GM12878 (cell line): Measurements from ENCODE around the gene REXO1. TPM values are rescaled to one million over a fixed set of nuclear protein-coding genes. Genes with fewer than 3 reads are reported as not detected.

Experiments
- ATAC-seq: fragments of 200-7000 bp; cut with Tn5 transposase; 3 replicates; pipeline ENCODE4 v1.9.1; 2020; ENCODE audit warnings: mild to moderate bottlenecking, moderate library complexity
- BruUV-seq: library from RNA; stranded (reverse); fragments of 400-500 nt; replicated peaks from 2 replicates; lab custom pipeline; 2021; lab: Mats Ljungman, UMichigan
- CTCF ChIA-PET: fragments of 300-600 bp; sonication (Branson Sonifier 250); formaldehyde crosslinking; extraction: SDS; loops from one replicate; lab custom pipeline; 2021; ENCODE audit warnings: inconsistent platforms; lab: Yijun Ruan, JAX
- POLR2A ChIA-PET: fragments of 350-600 bp; formaldehyde crosslinking; extraction: SDS; loops from one replicate; lab custom pipeline; 2021; ENCODE audit warnings: inconsistent platforms; lab: Charles Lee
- RAD21 ChIA-PET: fragments of 300-600 bp; sonication (Branson Sonifier 250); formaldehyde crosslinking; loops from one replicate; lab custom pipeline; 2023; ENCODE audit warnings: antibody characterized with exemption; ENCODE audit not compliant: unreplicated experiment; lab: Charles Lee
- SMC1A ChIA-PET: fragments of 300-600 bp; sonication (Branson Sonifier 250); formaldehyde crosslinking; loops from one replicate; lab custom pipeline; 2023; ENCODE audit not compliant: unreplicated experiment, uncharacterized antibody; lab: Charles Lee
- DNase-seq: peaks from one replicate; pipeline ENCODE4 v3.0.0-alpha.2; 2011; ENCODE audit warnings: low read depth, low spot score
- FAIRE-seq: peaks from 3 replicates; lab custom pipeline; 2011; peaks lifted over from hg19 to GRCh38; lab: Jason Lieb, UNC
- H2AFZ ChIP-seq: 2 replicates; pipeline ENCODE4 v1.6.0; 2011; ENCODE audit warnings: low read depth, low read length, control low read depth; ENCODE audit not compliant: control insufficient read depth
- H3K27ac ChIP-seq: 2 replicates; pipeline ENCODE4 v1.5.1; 2011; ENCODE audit warnings: control low read depth; ENCODE audit not compliant: control insufficient read depth, insufficient read depth
- H3K27me3 ChIP-seq, 2 experiments: replicated peaks in 1 of 2; 2 replicates each; pipeline versions ENCODE4 v1.6.0 to v1.6.1; 2011; ENCODE audit warnings: low read length in 1 of 2; ENCODE audit not compliant: control insufficient read depth in 2 of 2, insufficient read depth in 2 of 2
- H3K36me3 ChIP-seq, 2 experiments: 2 replicates each; pipeline ENCODE4 v1.5.1; 2011; ENCODE audit warnings: low read length in 1 of 2; ENCODE audit not compliant: control insufficient read depth in 2 of 2, insufficient read depth in 2 of 2
- H3K4me1 ChIP-seq: 2 replicates; pipeline ENCODE4 v1.6.1; 2011; ENCODE audit warnings: mild to moderate bottlenecking, low read length, moderate library complexity, mixed read lengths; ENCODE audit not compliant: control insufficient read depth, insufficient read depth
- H3K4me2 ChIP-seq: 2 replicates; pipeline ENCODE4 v1.6.0; 2011; ENCODE audit warnings: control low read depth; ENCODE audit not compliant: control insufficient read depth, insufficient read depth
- H3K4me3 ChIP-seq: fragments of 200-600 bp; sonication (generic); 2 replicates; pipeline ENCODE4 v1.5.1; 2016
- H3K79me2 ChIP-seq: 2 replicates; pipeline ENCODE4 v1.6.0; 2011; ENCODE audit warnings: low read length; ENCODE audit not compliant: control insufficient read depth, insufficient read depth
- H3K9ac ChIP-seq: 2 replicates; pipeline ENCODE4 v1.8.0; 2011; ENCODE audit warnings: low read length, control low read depth, mixed read lengths; ENCODE audit not compliant: control insufficient read depth, insufficient read depth
- H3K9me3 ChIP-seq: replicated peaks from 3 replicates; pipeline ENCODE4 v1.5.1; 2011; ENCODE audit warnings: mild to moderate bottlenecking, low read length; ENCODE audit not compliant: control insufficient read depth, insufficient read depth
- H4K20me1 ChIP-seq: 2 replicates; pipeline ENCODE4 v1.6.0; 2011; ENCODE audit not compliant: control insufficient read depth, insufficient read depth
- BRCA1 ChIP-seq: IDR thresholded peaks from 2 replicates; pipeline ENCODE4 v1.6.1; 2011; ENCODE audit warnings: low read depth, low read length, improper control_type of control experiment
- GABPA ChIP-seq: IDR thresholded peaks from 2 replicates; pipeline ENCODE4 v1.6.1; 2014; ENCODE audit warnings: antibody characterized with exemption, low read depth, mild to moderate bottlenecking, inconsistent platforms
- MTA2 ChIP-seq: fragments of 450-650 bp; IDR thresholded peaks from 2 replicates; pipeline ENCODE4 v1.6.1; 2016; ENCODE audit warnings: low read depth, mild to moderate bottlenecking, moderate library complexity
- MTA3 ChIP-seq: IDR thresholded peaks from 2 replicates; pipeline ENCODE4 v1.6.1; 2012; ENCODE audit warnings: low read length, inconsistent platforms, borderline replicate concordance
- MYC ChIP-seq: IDR thresholded peaks from 2 replicates; pipeline ENCODE4 v1.6.1; 2011; ENCODE audit warnings: mild to moderate bottlenecking, low read length, moderate library complexity, inconsistent platforms; ENCODE audit not compliant: insufficient read depth, insufficient replicate concordance, insufficient read length, severe bottlenecking
- PAX5 ChIP-seq: IDR thresholded peaks from 2 replicates; pipeline ENCODE4 v1.6.1; 2011; ENCODE audit warnings: low read depth, low read length, borderline replicate concordance
- PML ChIP-seq: IDR thresholded peaks from 2 replicates; pipeline ENCODE4 v1.6.1; 2012; ENCODE audit warnings: low read length, inconsistent platforms
- TCF7 ChIP-seq: IDR thresholded peaks from 2 replicates; pipeline ENCODE4 v1.6.1; 2014; ENCODE audit warnings: antibody characterized with exemption, borderline replicate concordance
- WGBS: methylation state at CpG from one replicate; pipeline ENCODE4 v1.1.6; 2016; ENCODE audit warnings: low lambda C conversion rate; ENCODE audit not compliant: insufficient replicate concordance, insufficient coverage; ENCODE audit errors: missing lambda C conversion rate; 5-methylcytosine and 5-hydroxymethylcytosine counted together
- in situ Hi-C: fragments of 300-500 bp; cut with MboI; formaldehyde crosslinking; loops from 9 replicates; pipeline ENCODE4 v1.14.3; 2018; ENCODE audit warnings: mixed read lengths
- intact Hi-C: fragments of 100-400 bp; cut with micrococcal nuclease; formaldehyde crosslinking; loops from one replicate; pipeline ENCODE4 v1.14.2; 2022; ENCODE audit not compliant: unreplicated experiment
- polyA plus RNA-seq, 11 experiments: library from polyadenylated mRNA; depleted of rRNA in 4 of 11; unstranded in 6 of 11; stranded (reverse) in 5 of 11; fragments of >200 nt; fragmentation: Nextera tagmentation in 4 of 11; fragmentation: Illumina TruSeq in 1 of 11; extraction: Ambion mirVana in 4 of 11; extraction: Trizol in 1 of 11; gene quantifications; 1 replicate in 1 of 11; 2 replicates in 10 of 11; pipeline versions ENCODE4 v1.2.1 to v1.2.3, GENCODE V29; 2011 to 2016; ENCODE audit warnings: inconsistent platforms in 2 of 11, missing spikeins in 2 of 11, low read depth in 1 of 11
- total RNA-seq, 4 experiments: library from RNA; depleted of rRNA in 3 of 4; stranded (reverse); fragments of >200 nt in 3 of 4; fragmentation: Illumina TruSeq in 1 of 4; extraction: Trizol in 1 of 4; gene quantifications; 2 replicates each; pipeline versions ENCODE4 v1.2.1 to v1.2.3, GENCODE V29; 2013 to 2021
- TF ChIP-seq, protein P1 (sequence below): fragments of 450-650 bp; IDR thresholded peaks from 2 replicates; pipeline ENCODE4 v1.6.1; 2016; ENCODE audit warnings: mild to moderate bottlenecking, moderate library complexity, borderline replicate concordance
- TF ChIP-seq, protein P2 (sequence below): IDR thresholded peaks from 2 replicates; pipeline ENCODE4 v1.6.1; 2011; ENCODE audit warnings: low read depth, mild to moderate bottlenecking, low read length, moderate library complexity, borderline replicate concordance; ENCODE audit errors: extremely low read depth

REXO1 gene
- total and polyA plus RNA-seq, 10 of the 15 experiments (the other 5 are each of a cell fraction or from before 2014, with no cell fraction given), result 0.03 to 45.2 (median 8.4) TPM

DNA sequence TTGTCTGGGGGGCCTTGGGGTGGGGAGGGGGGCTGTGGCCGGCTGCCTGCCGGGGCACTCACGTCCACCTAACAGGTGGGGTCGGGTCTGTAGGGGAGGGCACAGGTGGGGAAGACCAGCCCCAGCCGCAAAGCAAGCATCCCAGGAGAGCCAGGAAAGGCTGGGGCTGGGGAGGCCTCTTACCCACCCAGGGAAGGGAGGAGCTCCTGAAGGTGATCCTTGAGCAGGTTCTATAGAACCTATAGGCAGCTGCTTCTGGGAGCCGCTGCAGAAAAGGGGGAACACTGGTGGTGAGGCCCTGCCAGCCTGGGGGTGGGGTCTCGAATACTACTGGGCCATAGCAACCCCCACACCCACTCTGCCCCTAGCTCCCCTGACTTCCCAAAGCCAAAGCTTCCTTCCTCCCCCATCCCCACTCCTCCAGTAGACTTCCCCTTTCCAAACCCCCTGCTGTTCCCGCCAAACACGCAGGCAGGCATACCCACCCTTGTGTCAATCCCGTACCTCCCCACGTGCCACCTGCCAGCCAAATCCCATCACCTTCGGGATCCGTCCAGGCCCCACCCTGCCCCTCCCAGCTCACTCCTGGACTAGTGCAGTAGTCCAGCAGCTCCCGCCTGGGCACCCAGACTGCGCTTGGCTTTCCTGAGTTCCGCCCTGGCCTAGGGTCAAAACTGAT, 9.5 kb upstream of the REXO1 start:
- TF ChIP-seq PAX5 (no peak), MYC (no peak), BRCA1 (no peak), MTA3 (no peak), PML (no peak), TCF7 (no peak), MTA2 (no peak), GABPA (no peak)
- TF ChIP-seq, protein P1, sequence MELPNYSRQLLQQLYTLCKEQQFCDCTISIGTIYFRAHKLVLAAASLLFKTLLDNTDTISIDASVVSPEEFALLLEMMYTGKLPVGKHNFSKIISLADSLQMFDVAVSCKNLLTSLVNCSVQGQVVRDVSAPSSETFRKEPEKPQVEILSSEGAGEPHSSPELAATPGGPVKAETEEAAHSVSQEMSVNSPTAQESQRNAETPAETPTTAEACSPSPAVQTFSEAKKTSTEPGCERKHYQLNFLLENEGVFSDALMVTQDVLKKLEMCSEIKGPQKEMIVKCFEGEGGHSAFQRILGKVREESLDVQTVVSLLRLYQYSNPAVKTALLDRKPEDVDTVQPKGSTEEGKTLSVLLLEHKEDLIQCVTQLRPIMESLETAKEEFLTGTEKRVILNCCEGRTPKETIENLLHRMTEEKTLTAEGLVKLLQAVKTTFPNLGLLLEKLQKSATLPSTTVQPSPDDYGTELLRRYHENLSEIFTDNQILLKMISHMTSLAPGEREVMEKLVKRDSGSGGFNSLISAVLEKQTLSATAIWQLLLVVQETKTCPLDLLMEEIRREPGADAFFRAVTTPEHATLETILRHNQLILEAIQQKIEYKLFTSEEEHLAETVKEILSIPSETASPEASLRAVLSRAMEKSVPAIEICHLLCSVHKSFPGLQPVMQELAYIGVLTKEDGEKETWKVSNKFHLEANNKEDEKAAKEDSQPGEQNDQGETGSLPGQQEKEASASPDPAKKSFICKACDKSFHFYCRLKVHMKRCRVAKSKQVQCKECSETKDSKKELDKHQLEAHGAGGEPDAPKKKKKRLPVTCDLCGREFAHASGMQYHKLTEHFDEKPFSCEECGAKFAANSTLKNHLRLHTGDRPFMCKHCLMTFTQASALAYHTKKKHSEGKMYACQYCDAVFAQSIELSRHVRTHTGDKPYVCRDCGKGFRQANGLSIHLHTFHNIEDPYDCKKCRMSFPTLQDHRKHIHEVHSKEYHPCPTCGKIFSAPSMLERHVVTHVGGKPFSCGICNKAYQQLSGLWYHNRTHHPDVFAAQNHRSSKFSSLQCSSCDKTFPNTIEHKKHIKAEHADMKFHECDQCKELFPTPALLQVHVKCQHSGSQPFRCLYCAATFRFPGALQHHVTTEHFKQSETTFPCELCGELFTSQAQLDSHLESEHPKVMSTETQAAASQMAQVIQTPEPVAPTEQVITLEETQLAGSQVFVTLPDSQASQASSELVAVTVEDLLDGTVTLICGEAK, result no peak
- TF ChIP-seq, protein P2, sequence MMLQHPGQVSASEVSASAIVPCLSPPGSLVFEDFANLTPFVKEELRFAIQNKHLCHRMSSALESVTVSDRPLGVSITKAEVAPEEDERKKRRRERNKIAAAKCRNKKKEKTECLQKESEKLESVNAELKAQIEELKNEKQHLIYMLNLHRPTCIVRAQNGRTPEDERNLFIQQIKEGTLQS, result no peak
- intact Hi-C loops (no loop called here), in situ Hi-C loops (loop anchor here (25.0 kb wide), 1 partner anchor 1505 kb away; the partner anchor contains the start of gene NFIC)
- ChIA-PET RAD21 (interaction anchor here (0.7 to 1.5 kb wide), 2 partner anchors 17 to 194 kb away, joined by 3 to 6 read pairs; no protein-coding TSS in a partner anchor), POLR2A (interaction anchor here (0.6 to 2.6 kb wide), 4 partner anchors 11 to 237 kb away, joined by 3 to 15 read pairs (median 6); partner anchors contain the start of genes ADAT3 and SCAMP4), CTCF (interaction anchor here (0.7 to 2.8 kb wide), 3 partner anchors 9 to 72 kb away, joined by 3 to 11 read pairs (median 3); partner anchors contain the start of gene REXO1), SMC1A (interaction anchor here (1.2 kb wide), 1 partner anchor 40 kb away, joined by 4 read pairs; no protein-coding TSS in a partner anchor)
- Histone ChIP-seq H3K9ac (peak overlapping the region; percentile 64; the same call in 1 of the 2 replicates), H2AFZ (no peak overlapping the region), H3K27me3 (no peaks in the 10 kb centered on the region), H3K9me3 (no peaks in the 10 kb centered on the region), H3K4me2 (peak overlapping the region; percentile 97), H3K4me3 (peak overlapping the region; percentile 82), H4K20me1 (peaks cover 7% of the 10 kb centered on the region; the same call in 1 of the 2 replicates), H3K79me2 (peaks cover 87% of the 10 kb centered on the region), H3K4me1 (peaks cover 20% of the 10 kb centered on the region), H3K36me3 (peaks cover 0 to 1% of the 10 kb centered on the region in 2 experiments; a peak in 2 of 4 replicates), H3K27ac (peak overlapping the region; percentile 87; the same call in 1 of the 2 replicates)
- DNase-seq (no peak), FAIRE-seq (no peak), ATAC-seq (no peak)
- 62% methylated on average over 12 of the region's 16 CpGs for WGBS
- BruUV-seq, result no TSS peak
